Neural progenitor cell (in vitro differentiated cells): Measurements from ENCODE around the gene CBX1.

Experiments
- EZH2 ChIP-seq: fragments of 200-600 bp; sonication (generic); IDR thresholded peaks from 2 replicates; pipeline ENCODE4 v1.6.1; 2017; ENCODE audit warnings: antibody characterized with exemption, mild to moderate bottlenecking, moderate library complexity
- TF ChIP-seq, protein P1 (sequence below): fragments of 200-600 bp; sonication (generic); IDR thresholded peaks from 2 replicates; pipeline ENCODE4 v1.5.1; 2017; ENCODE audit warnings: antibody characterized with exemption, mild to moderate bottlenecking

DNA sequence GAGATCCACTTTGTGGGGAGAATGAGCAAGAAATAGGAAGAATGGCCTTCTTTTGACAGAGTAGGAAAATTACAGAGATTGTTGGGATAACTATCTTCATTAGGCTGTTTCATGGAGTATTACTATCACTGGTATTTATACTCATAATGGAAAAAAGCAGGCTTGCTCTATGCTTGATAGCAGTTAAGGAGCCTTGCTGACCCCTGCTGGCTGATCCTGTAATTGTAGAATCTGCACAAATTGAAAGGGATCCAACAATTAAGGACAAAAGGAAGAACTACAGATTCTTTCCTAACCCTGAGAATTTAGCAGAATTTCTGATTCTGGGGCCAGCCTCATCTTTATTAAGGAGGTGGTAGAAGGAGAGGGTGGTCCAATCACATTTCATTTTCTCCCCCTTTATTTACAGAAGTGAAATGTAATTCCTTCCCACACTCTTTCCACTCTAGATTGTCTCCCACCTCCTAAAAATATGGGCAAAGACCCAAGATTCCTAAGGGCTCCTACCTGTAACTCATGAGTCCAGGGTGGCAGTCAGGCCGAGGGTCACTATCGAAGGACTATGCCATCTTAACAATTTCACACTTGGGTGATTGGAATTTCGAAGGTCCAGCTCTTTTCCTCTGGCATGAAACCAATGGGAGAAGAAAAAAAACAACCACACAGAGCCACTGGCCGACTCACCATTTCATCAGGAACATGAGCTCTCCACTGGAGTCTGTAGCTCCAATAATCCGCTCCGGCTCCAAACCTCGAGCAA lies 26.8 kb downstream of the CBX1 start:
- TF ChIP-seq, protein P1, sequence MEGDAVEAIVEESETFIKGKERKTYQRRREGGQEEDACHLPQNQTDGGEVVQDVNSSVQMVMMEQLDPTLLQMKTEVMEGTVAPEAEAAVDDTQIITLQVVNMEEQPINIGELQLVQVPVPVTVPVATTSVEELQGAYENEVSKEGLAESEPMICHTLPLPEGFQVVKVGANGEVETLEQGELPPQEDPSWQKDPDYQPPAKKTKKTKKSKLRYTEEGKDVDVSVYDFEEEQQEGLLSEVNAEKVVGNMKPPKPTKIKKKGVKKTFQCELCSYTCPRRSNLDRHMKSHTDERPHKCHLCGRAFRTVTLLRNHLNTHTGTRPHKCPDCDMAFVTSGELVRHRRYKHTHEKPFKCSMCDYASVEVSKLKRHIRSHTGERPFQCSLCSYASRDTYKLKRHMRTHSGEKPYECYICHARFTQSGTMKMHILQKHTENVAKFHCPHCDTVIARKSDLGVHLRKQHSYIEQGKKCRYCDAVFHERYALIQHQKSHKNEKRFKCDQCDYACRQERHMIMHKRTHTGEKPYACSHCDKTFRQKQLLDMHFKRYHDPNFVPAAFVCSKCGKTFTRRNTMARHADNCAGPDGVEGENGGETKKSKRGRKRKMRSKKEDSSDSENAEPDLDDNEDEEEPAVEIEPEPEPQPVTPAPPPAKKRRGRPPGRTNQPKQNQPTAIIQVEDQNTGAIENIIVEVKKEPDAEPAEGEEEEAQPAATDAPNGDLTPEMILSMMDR = peak; percentile 75
- no peak for TF ChIP-seq EZH2
